ENCODE measurements around the gene STEEP1. TPM values are rescaled to one million over a fixed set of nuclear protein-coding genes. Genes with fewer than 3 reads are reported as not detected.

Gene STEEP1
- total RNA-seq, 1 experiment from 2014 or later, result 28.2 TPM

DNA sequence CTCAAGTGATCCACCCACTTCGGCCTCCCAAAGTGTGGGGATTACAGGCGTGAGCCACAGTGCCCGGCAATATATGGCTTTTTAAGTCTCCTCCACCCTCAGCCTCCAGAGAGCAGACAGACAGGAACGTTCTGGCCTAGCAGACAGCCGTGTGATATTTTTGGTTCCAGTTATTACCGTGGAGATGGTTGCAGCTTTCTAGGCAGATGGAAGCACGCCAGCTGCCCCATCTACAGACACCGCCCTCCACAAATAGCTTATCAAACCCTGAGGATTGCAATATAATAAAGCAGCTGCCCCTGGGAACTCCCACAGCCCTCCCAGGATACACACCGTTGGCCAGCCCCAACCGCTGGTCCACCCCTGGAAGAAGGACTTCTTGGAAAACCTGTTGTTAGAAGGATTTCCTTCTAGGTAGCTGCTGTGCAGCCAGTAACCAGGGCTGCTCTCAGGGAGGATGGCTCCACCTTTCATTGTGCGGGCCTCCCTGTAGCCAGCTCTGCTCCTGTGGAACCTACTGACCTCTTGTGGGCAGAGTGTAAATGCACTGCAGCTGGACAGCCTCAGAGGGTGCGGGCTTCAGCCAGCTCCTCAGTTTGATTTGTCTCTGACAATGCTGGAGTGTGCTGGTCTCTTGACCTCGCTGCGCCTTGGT, 52.9 kb downstream of the STEEP1 start (continued):
- no peak for TF ChIP-seq REST (IDR thresholded peaks at IDR 0.05; ENCODE audit: low read depth)
- TF ChIP-seq ATF3 (IDR thresholded peaks at IDR 0.05), result no peak
- TF ChIP-seq FOSL1 (IDR thresholded peaks at IDR 0.05; ENCODE audit: low read depth), result no peak

DNA sequence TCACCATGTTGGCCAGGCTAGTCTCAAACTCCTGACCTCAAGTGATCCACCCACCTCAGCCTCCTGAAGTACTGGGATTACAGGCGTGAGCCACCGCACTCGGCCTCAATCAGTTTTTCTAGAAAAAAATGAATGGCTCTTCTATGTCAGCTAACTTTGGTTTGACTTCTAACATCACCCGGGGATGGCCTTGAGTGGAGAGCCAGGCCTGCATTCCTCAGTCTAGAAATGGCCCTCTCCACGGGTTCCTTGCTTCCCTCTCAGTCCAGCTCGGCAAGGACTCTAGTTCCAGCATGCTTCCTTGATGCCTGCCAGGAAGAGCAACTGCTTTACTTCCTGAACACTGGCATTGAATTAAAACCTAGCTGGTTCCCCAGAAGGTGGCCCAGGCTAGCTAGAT, 58.0 kb downstream of the STEEP1 start:
- intact Hi-C loops (cut with micrococcal nuclease), result no loop called here
- no peak overlapping the region for H3K9ac ChIP-seq (ENCODE audit: low read length)

More for the DNA sequence above, 58.0 kb downstream of the STEEP1 start:
- H3K27ac ChIP-seq (ENCODE audit: low read depth, low read length), result no peak overlapping the region
- no peak overlapping the region for H3K4me3 ChIP-seq (replicated peaks in 1 of 2; ENCODE audit: low read depth in 1 of 2, low read length in 2 of 2)
- H3K9me2 ChIP-seq (ENCODE audit: insufficient read depth), result no peaks in the 10 kb centered on the region
- no peak for DNase-seq (ENCODE audit: low read depth, low spot score)
- H3K27me3 ChIP-seq (ENCODE audit: insufficient read depth, low read length), result no peaks in the 10 kb centered on the region
- no peak overlapping the region for H2AFZ ChIP-seq (ENCODE audit: low read depth, low read length, poor library complexity, severe bottlenecking)
- no peaks in the 10 kb centered on the region for H3K36me3 ChIP-seq (ENCODE audit: control insufficient read depth in 1 of 2, insufficient read depth in 2 of 2, low read length in 2 of 2)
- H3K4me1 ChIP-seq (ENCODE audit: control insufficient read depth in 1 of 2, insufficient read depth in 2 of 2, low read length in 2 of 2), result peaks cover 14 to 28% of the 10 kb centered on the region in 2 experiments
- H3K9me3 ChIP-seq (ENCODE audit: control insufficient read depth in 1 of 2, insufficient read depth in 1 of 2, low read depth in 1 of 2, low read length in 2 of 2), result no peaks in the 10 kb centered on the region
- ATAC-seq, result no peak
- POLR2A ChIA-PET, result no interaction called here
- no peaks in the 10 kb centered on the region for H4K20me1 ChIP-seq (ENCODE audit: insufficient read depth)
- BruUV-seq (replicated peaks), result no TSS peak
- H3K79me2 ChIP-seq (ENCODE audit: insufficient read depth, low read length), result no peaks in the 10 kb centered on the region
- no peak overlapping the region for H3K4me2 ChIP-seq (ENCODE audit: low read length)
- RAD21 ChIA-PET (ENCODE audit: low non-redundant PET in 1 of 2, low total read pairs in 2 of 2, uncharacterized antibody in 2 of 2, unreplicated experiment in 2 of 2), result no interaction called here
- no peak for TF ChIP-seq EGR1 (IDR thresholded peaks at IDR 0.05; ENCODE audit: low read depth)
- TF ChIP-seq FOSL1 (IDR thresholded peaks at IDR 0.05; ENCODE audit: low read depth), result no peak
- TF ChIP-seq, protein P1, sequence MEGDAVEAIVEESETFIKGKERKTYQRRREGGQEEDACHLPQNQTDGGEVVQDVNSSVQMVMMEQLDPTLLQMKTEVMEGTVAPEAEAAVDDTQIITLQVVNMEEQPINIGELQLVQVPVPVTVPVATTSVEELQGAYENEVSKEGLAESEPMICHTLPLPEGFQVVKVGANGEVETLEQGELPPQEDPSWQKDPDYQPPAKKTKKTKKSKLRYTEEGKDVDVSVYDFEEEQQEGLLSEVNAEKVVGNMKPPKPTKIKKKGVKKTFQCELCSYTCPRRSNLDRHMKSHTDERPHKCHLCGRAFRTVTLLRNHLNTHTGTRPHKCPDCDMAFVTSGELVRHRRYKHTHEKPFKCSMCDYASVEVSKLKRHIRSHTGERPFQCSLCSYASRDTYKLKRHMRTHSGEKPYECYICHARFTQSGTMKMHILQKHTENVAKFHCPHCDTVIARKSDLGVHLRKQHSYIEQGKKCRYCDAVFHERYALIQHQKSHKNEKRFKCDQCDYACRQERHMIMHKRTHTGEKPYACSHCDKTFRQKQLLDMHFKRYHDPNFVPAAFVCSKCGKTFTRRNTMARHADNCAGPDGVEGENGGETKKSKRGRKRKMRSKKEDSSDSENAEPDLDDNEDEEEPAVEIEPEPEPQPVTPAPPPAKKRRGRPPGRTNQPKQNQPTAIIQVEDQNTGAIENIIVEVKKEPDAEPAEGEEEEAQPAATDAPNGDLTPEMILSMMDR (IDR thresholded peaks at IDR 0.05 in 2 of 3, conservative IDR thresholded peaks at IDR 0.05 in 1 of 3; ENCODE audit: borderline replicate concordance in 1 of 3, insufficient read depth in 1 of 3, low read depth in 2 of 3, low read length in 2 of 3), result no peak
- TF ChIP-seq ATF3 (IDR thresholded peaks at IDR 0.05), result no peak
- CTCF ChIA-PET, result no interaction called here
